HG03520 (cell line): Measurements from ENCODE around the gene PCDHA10.
"Not testable (repeated sequence)": the region's sequence is repeated elsewhere in the genome, so short reads cannot be mapped to it uniquely, and the experiment has no call there.

Source experiments
- ATAC-seq: cut with Tn5 transposase; IDR thresholded peaks from one replicate; pipeline ENCODE4 v1.9.1; 2021; ENCODE audit warnings: mild to moderate bottlenecking, moderate library complexity; ENCODE audit not compliant: unreplicated experiment

The PCDHA10 gene, protein sequence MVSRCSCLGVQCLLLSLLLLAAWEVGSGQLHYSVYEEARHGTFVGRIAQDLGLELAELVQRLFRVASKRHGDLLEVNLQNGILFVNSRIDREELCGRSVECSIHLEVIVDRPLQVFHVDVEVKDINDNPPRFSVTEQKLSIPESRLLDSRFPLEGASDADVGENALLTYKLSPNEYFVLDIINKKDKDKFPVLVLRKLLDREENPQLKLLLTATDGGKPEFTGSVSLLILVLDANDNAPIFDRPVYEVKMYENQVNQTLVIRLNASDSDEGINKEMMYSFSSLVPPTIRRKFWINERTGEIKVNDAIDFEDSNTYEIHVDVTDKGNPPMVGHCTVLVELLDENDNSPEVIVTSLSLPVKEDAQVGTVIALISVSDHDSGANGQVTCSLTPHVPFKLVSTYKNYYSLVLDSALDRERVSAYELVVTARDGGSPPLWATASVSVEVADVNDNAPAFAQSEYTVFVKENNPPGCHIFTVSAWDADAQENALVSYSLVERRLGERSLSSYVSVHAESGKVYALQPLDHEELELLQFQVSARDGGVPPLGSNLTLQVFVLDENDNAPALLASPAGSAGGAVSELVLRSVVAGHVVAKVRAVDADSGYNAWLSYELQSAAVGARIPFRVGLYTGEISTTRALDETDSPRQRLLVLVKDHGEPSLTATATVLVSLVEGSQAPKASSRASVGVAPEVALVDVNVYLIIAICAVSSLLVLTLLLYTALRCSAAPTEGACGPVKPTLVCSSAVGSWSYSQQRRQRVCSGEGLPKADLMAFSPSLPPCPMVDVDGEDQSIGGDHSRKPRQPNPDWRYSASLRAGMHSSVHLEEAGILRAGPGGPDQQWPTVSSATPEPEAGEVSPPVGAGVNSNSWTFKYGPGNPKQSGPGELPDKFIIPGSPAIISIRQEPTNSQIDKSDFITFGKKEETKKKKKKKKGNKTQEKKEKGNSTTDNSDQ

DNA sequence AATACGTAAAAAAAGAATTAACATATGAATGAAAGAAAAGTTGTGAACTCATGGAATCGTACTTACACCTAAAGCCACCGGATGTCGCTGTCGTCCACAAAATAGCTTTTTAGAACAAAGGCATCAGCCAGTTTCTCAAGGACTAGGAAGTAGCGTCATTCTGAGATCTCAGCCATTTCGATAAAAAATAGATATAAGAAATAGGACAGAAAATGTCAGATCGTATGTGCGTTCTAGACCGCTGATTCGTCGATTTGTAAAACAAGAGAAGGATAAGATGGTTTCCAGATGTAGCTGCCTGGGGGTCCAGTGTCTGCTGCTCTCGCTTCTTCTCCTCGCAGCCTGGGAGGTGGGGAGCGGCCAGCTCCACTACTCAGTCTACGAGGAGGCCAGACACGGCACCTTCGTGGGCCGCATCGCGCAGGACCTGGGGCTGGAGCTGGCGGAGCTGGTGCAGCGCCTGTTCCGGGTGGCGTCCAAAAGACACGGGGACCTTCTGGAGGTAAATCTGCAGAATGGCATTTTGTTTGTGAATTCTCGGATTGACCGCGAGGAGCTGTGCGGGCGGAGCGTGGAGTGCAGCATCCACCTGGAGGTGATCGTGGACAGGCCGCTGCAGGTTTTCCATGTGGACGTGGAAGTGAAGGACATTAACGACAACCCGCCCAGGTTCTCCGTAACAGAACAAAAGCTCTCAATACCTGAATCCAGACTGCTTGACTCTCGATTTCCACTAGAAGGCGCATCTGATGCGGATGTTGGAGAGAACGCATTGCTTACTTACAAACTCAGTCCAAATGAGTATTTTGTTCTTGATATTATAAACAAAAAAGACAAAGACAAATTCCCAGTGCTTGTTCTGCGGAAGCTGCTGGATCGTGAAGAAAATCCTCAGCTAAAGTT lies at the start of gene PCDHA10:
Gene PCDHA10, plus strand, starts transcription at position 126 of the 903 bp plus-strand sequence. Its CDS starts 152 bp downstream, at position 278.
- ATAC-seq: no peak

GRCh38 chr5:140806834-140807775 lies 48.6 kb upstream of the PCDHA10 start, which contains the start of gene PCDHA4:
Gene PCDHA4 (plus strand): TSS chr5:140807068.
- no peak for ATAC-seq

GRCh38 chr5:140808241-140808888 lies 47.3 kb upstream of the PCDHA10 start:
- not testable (repeated sequence) for ATAC-seq

- no peak for ATAC-seq
Measured at GRCh38 chr5:140808889-140809291, 46.8 kb upstream of the PCDHA10 start.

DNA sequence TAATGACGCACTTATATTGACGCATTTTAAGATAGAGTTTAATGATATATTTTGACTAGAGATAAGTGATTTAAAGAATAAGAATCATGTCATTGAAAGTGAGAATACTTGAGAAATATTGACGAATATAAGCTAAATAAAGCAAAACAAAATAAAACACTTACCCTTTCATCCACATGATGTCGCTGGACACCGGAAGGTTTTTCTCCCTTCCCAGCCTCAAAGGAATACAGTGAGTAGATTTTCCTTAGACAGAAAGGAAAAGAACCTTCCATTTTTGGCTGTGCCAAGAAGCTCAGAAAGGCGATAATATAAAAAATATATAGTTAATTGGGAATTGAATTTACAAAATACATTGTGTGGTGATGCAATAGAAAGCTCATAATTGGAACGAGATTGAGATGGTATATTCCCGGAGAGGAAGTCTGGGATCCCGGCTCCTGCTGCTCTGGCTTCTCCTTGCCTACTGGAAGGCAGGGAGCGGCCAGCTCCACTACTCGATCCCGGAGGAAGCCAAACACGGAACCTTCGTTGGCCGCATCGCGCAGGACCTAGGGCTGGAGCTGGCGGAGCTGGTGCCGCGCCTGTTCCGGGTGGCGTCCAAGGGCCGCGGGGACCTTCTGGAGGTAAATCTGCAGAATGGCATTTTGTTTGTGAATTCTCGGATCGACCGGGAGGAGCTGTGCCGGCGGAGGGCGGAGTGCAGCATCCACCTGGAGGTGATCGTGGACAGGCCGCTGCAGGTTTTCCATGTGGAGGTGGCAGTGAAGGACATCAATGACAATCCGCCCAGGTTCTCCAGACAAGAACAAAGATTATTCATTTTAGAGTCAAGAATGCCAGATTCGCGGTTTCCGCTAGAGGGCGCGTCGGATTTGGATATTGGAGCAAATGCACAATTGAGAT lies 34.1 kb upstream of the PCDHA10 start, which contains the start of gene PCDHA5:
Gene PCDHA5, plus strand, starts transcription at position 239 of the 906 bp plus-strand sequence.
- ATAC-seq: no peak

- ATAC-seq: no peak
Measured at GRCh38 chr5:140822281-140822629, 33.4 kb upstream of the PCDHA10 start.

GRCh38 chr5:140822969-140823368 lies 32.7 kb upstream of the PCDHA10 start:
- ATAC-seq: not testable (repeated sequence)

GRCh38 chr5:140823475-140823874 lies 32.2 kb upstream of the PCDHA10 start:
- no peak for ATAC-seq

DNA sequence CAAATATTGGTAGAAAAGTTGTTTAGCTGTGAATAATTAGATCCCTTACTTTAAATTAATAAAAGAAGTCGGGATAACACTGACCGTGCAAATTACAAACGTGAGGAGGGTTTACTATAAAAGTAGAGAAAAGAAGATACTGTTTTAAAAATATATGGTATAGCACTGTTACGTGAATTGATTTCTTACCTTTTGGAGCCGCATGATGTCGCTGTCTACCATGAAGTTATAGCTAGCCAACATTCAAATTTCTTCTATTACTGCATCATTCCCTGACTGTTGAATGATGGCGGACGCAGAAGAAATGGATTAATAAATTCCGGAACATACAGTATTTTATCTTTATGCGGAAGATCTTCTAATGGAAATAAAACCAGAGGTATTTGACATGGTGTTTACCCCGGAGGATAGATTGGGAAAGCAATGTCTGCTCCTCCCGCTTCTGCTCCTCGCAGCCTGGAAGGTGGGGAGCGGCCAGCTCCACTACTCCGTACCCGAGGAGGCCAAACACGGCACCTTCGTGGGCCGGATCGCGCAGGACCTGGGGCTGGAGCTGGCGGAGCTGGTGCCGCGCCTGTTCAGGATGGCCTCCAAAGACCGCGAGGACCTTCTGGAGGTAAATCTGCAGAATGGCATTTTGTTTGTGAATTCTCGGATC lies 27.9 kb upstream of the PCDHA10 start, which contains the start of gene PCDHA6:
Gene PCDHA6, plus strand, starts transcription at position 257 of the 658 bp plus-strand sequence. Its CDS starts 132 bp downstream, at position 389.
- ATAC-seq: no peak

DNA sequence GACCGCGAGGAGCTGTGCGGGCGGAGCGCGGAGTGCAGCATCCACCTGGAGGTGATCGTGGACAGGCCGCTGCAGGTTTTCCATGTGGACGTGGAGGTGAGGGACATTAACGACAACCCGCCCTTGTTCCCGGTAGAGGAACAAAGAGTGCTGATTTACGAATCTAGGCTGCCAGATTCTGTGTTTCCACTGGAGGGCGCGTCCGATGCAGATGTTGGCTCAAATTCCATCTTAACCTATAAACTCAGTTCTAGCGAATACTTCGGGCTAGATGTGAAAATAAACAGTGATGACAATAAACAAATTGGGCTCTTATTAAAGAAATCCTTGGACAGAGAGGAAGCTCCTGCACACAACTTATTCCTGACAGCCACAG lies 27.3 kb upstream of the PCDHA10 start:
- ATAC-seq: no peak

- ATAC-seq: not testable (repeated sequence)
Measured at GRCh38 chr5:140829511-140830501, 25.9 kb upstream of the PCDHA10 start.

DNA sequence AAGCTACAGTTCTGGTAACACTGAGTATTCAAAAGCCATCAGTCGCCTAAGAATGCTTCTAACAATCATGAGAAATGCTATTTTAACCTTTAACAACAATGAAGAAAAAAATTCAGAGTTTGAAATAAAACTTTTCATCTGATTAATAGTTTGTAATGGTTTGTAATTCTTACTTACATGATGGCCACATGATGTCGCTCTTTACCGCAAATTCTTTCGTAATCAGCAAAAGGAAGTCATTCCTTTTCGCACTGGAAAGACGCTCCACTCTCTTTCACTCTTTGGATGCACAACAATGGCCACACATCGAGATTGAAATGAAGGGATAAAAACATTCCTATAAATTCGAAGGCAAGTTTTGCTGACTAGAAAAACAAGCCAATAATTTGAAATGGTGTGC lies 21.7 kb upstream of the PCDHA10 start, which contains the start of gene PCDHA7:
Gene PCDHA7, plus strand, starts transcription at position 277 of the 400 bp plus-strand sequence. Its CDS starts 115 bp downstream, at position 392.
- ATAC-seq: no peak

GRCh38 chr5:140834439-140835008 lies 21.2 kb upstream of the PCDHA10 start:
- not testable (repeated sequence) for ATAC-seq

DNA sequence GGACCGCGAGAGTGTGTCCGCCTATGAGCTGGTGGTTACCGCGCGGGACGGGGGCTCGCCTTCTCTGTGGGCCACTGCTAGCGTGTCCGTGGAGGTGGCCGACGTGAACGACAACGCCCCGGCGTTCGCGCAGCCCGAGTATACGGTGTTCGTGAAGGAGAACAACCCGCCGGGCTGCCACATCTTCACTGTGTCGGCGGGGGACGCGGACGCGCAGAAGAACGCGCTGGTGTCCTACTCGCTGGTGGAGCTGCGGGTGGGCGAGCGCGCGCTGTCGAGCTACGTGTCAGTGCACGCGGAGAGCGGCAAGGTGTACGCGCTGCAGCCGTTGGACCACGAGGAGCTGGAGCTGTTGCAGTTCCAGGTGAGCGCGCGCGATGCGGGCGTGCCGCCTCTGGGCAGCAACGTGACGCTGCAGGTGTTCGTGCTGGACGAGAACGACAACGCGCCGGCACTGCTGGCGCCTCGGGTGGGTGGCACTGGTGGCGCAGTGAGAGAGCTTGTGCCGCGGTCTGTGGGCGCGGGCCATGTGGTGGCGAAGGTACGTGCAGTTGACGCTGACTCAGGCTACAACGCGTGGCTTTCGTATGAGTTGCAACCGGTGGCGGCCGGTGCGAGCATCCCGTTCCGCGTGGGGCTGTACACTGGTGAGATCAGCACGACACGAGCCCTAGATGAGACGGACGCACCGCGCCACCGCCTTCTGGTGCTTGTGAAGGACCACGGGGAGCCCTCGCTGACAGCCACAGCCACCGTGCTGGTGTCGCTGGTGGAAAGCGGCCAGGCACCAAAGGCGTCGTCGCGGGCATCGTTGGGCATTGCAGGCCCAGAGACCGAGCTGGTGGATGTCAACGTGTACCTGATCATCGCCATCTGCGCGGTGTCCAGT lies 19.8 kb upstream of the PCDHA10 start:
- ATAC-seq: no peak
